Measurements from ENCODE around the gene SYT15B.
"Not testable (repeated sequence)": the region's sequence is repeated elsewhere in the genome, so short reads cannot be mapped to it uniquely, and the experiment has no call there.

DNA sequence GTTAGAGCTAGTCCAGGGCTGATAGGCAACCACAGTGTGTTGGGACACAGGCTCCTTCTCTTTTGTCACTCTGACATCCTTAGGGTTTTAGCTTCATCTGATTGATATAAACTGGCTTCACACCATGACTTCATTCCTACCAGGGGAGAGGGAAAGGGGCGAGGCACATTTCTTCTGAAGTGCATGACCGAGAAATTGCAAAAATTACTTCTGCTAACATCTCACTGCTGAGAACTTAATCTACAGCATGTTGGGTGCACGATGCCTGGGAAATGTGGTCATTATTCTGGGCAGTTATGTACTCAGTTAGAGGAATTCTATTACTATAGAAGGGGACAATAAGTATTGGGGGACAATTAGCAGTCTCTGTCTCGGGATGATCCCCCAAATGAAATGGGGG, 16.2 kb upstream of the SYT15B start:
- not testable (repeated sequence) for TF ChIP-seq CTCF (conservative IDR thresholded peaks at IDR 0.05 in 1 of 2, IDR thresholded peaks at IDR 0.05 in 1 of 2; ENCODE audit: low read depth in 1 of 2, low read length in 2 of 2); EZH2 (IDR thresholded peaks at IDR 0.05; ENCODE audit: low read length, missing control alignments)
